HG03520 (cell line): ENCODE measurements around the gene INSR.

ENCODE experiments used
- ATAC-seq: cut with Tn5 transposase; IDR thresholded peaks from one replicate; pipeline ENCODE4 v1.9.1; 2021; ENCODE audit warnings: mild to moderate bottlenecking, moderate library complexity; ENCODE audit not compliant: unreplicated experiment

Gene INSR

DNA sequence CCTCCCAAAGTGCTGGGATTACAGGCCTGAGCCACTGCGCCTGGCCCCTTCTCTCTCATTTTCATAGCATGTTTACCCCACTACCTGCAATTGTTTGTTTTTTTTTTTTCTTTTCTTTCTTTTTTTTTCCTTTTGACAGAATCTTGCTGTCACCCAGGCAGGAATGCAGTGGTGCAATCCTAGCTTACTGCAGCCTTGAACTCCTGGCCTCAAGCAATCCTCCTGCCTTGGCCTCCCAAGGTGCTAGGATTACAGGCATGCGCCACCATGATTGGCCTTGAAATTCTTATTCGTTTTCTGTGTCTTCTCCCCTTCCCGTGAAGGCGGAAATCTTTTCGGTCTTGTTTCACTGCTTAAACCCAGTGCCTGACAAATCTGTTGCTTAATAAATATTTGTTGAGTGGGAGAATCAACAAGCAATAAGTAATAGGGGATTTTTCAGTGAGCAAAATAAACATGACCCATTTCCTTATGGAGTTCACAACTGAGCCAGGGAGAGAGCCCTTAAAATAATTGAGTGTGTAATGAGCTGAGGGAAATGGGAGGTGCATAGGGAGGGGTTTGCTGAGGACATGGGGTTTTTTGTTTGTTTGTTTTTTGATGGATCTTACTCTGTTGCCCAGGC, 1.8 kb upstream of the INSR start:
- no peak for ATAC-seq

DNA sequence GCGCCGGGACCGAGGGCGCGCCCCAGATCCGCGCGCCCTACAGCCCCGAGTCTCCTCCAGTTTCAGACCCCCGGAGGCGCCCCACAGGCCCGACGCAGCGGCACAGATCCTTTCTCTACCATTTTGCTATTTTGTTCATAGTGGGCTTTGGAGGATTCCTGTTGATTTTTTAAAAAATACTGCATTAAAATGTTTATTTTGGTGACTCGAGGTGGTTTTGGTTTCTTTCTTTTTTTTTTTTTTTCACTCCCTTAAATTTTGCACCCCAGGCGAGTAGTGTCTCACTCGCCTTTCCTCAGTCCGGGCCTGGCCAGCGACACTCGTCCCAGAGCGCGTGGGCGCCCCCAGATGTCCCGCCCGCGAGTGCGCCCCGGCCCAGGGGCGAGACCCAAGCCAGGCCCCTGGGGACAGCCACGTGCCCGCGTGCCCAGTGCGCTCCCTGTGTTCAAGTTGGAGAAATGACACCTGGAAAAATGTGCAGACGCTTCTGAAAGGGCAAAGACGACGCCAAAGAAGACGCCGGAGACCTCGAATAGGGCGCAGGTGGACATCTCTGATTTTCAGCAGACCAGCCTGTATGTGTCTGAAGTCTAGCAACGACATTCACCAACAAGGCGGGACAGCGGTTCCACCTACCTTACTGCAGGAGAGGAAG, 471 bp upstream of the INSR start:
- no peak for ATAC-seq

DNA sequence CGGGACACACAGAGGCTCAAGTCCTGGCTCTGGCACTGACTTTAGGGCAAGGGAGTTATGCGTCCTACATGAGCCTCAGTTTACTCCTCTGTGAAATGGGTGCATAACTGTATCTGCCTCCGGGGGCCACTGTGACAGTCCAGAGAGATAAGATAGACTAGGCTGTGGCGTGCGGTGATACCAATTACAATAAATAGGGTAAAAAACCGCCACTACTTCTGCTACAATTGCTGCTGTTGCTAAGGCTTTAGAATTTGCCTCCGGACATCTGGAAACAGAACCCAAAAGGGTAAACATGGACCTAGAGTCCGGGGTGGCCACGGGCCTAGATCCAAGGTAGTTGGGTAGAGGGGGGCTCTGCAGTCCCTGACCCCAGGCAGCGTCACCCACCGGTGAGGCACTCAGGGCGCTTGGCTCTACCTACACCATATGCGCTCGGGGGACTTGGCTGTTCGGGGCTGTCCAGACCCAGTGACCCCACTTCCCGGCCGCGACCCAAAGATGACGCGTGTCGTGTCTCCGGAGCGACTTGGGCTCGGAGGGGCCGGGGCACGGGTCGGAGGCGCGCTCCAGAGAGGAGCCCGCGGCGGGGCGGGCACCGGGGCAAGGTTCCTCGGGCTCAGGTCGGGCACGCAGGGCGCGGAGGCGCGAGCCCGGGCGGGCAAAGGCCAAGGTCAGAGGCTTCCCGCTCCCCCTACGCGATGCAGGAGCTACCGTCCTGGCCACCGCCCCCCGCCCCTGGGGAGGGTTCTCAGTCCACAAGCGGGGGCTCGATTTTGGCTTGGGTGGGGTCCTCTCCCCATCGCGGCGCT, 1.1 kb downstream of the INSR start:
- no peak for ATAC-seq

DNA sequence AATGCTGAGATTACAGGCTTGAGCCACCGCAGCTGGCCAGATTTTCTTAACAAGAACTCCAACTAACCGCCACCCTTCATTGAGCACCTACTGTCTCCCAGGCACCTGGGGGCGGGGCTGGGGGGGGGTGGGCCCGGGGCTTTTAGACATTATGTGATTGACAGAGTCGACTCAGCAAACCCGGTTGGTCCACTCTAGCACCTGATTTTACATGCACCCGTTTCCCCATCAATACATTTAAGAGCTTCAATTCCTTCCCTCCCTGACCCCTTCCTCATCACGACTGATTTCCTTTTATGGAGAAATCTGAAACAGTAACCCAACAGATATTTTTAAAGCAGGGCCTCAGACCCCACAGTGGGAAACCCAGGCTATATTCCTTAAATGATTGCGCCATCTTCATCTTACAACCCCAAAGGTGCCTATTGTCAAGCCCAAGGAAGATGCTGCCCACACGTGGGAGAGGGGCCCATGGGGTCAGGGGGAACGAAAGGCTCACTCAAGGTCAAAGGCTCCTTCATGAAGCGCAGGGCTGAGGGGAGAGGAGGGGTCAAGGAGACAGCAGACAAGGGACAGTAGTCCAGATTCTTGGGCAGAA, 1.8 kb downstream of the INSR start:
- ATAC-seq, result no peak

DNA sequence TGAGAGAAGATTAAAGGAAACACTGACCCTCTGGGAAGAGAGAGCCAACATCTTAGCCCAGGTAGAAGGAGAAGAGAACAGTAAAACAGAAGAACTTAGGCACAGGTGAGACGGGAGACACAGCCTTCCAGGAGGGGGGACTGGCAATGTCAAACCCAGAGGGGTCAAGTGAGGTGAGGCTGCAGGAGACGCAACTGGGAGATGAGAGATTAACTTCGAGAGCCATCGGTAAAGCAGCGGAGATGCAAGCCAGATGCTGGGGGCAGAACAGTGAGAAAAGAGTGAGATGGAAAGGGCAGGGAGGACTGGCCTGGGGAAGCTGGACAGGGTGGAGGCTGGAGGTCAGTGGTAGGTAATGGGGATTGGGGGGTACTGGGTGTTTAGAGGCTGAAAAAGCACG, 5.2 kb downstream of the INSR start:
- no peak for ATAC-seq

DNA sequence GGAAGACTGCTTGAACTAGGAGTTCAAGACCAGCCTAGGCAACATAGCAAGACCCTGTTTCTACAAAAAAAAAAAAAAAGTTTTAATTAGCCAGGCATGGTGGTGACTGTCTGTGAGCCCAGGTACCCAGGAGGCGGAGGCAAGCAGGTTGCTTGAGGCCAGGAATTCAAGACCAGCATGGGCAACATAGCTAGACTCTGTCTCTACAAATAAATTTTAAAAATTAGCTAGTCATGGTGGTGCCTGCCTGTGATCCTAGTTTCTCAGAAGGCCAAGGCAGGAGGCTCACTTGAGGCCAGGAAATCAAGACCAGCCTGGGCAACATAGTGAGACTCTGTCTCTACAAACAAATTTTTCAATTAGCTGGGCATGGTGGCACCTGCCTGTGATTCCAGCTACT, 6.1 kb downstream of the INSR start:
- no peak for ATAC-seq

DNA sequence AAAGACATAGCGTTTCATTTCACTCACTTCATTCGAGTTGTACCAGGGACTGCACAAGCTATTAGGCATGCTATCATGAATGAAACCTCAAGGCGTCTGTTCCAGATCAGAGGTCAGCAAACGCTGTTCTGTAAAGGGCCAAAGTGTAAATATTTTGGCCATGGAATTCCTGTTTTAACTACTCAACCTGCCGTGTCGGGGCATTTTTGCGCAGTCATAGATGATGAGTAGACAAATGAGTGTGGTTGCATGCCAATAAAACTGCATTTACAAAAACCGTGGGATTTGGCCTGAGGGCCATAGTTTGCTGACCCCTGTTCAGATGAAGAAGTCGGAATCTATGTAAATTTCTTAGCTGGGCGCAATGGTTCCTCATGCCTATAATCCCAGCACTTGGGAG, 6.5 kb downstream of the INSR start:
- ATAC-seq, result no peak

DNA sequence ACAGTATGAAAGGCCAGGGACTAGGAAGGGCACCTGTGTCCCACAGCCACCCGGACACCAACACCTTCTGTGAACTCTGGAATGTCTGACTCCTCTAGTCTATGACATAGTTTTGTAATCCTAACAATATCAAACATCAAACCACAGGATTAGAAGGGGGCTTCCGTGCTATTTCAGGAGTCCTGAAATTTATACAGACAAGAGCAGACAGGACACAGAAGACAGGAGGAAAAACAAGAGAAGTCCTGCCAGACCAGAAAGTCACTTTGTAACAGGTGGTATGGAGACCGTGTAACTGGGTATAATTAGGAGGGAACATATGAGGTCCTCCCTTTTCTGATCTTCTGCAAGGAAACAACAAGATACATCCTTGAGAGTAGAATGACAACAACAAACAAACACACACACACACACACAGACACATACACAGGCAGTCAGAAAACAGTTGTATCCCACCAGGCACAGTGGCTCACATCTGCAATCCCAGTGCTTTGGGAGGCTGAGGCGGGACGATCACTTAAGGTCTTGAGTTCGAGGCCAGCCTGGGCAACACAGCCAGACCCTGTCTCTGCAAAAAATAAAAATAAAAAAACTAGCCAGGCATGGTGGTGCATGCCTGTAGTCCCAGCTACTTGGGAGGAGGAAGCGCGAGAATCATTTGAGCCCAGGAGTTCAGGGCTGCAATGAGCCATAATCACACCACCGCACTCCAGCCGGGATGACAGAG, 13.1 kb downstream of the INSR start:
- no peak for ATAC-seq

DNA sequence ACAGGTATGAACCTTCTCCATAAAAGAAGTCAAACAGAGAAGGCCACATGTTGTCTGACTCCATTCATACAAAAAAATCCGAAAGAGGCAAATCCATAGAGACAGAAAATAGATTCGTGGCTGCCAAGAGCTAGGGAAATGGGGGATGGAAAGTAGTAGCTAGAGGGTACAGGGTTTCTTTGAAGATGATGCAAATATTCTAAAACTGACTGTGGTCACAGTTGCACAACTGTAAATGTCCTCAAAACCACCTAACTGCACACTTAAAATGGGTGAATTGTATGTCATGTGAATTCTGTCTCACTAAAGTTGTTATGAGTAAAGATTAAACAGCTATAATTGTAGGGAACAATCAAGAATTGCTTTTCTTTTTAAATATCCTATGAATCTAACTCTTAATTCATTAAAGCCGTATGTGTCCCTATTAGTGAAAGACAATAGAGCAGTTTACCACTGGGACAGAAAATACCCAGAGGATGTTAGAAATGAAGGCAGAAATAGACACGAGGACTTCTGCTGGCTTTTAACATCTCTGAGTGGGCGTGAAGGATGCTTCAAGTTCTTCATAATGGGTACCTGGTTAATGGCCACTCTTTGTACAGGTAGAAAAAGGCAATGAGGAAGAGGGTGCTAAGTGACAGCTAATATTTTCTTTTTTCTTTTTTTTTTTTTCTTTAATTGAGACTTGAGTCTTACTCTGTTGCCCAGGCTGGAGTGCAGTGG, 21.2 kb downstream of the INSR start:
- ATAC-seq, result no peak

DNA sequence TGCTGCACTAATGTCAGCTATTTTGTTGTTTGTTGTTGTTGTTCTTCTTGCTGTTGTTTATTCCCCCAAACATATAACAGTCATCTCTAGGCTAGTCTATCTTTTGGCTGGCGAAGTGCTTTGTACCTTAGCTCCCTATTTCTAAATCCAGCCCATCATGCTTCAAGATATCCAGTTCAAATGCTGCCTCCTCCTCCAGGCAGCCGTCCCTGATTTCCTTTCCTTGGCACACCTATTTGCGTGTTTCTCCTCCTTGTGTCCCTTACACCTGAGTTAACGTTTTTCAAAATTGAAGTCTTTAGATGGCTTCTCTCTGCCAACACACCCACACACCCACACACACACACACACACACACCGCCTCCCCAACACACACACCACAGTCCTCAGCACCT, 25.5 kb downstream of the INSR start:
- ATAC-seq, result no peak

DNA sequence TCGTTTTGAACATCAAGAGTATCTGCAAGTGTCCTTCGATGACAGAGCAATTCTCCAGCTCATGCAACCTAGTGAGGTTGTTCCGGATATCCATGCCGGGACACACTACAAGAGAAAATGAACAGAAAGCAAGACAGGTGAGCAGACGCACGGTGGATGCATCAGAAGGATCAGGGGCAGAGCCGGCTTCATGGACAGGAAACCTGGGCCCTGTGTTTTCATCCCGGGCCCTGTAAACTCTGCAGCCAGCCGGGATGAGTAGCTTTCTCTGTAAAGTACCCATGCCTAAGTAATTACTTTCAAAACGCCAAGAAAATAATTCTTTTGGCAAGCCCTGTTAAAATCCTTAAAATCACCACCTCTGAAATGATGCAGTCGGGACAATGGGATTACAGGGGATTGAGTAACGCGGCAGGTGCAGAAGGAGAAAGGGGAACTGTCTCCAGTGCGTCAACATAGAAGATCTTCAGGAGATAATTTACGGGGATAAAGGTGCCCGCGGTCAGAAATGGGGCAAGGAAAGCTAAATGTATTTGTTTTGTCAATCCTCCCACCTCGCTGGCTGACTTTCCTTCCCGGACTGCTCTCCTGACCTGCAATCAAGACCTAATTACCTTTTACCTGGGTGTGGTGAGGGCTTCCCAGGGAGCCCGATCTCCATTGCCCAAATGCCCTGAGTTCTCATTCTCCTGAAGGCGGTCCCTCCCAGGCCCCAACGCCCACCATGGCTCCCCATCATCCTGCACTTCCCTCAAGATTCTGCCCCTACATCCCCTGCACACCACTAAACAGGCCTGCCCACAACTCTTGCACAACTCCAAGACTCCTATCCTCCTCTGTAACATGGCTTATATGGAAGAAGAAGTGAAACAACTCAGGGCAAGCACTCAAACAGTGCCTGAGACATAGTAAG, 26.2 kb downstream of the INSR start:
- ATAC-seq, result no peak

DNA sequence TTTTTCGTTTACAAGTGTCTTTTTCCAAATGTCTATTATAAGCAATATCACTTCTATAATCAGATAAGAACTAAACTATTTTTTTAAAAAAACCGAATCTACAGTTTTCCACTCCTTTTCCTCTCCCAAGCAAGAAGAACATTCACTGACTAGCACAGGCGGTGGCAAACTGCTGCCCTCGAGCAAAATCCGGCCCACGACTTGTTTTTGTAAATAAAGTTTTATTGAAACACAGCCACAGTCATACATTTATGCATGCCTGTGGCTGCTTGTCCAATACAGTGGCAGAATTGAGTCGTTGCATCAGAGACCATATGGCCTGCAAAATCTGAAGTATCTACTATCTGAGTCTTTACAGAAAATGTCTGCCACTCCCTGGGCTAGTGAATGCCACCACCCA, 27.4 kb downstream of the INSR start:
- ATAC-seq, result no peak

DNA sequence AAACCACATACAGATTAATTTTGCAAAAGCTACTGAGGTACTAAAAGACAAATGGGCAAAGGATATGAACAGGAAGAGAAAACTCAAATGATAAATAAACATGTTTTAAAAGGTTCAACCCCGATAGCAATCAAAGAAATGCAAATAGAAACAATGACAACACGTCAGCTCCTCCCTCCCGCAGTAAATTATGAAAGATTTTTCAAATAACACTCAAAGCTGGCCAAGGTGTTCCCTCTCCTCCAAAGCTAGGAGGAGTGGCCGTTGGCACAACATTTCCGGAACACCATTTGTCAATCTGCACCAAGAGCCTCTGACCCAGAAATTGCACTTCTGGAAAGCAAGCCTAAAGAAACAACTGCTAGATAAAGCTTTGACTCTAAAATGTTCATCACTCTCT, 28.3 kb downstream of the INSR start:
- no peak for ATAC-seq

DNA sequence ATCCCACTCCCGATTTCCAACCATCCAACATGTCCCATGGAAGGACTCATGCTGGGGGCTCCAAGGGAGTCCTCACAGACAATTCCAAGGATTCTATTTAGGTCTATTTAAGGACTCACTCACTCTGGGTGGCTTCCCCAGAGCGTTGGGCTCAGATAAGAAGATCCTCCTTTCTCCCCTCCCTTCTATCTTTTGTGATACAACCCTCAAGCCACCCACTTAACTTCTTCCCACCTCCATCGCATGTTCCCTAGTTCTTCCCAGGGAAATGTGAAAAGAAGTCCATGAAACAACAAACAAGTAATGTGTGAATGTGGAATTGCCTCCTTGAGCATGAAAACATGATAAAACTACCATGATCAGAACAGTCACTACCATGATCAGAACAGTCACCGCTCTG, 29.4 kb downstream of the INSR start:
- ATAC-seq, result no peak

DNA sequence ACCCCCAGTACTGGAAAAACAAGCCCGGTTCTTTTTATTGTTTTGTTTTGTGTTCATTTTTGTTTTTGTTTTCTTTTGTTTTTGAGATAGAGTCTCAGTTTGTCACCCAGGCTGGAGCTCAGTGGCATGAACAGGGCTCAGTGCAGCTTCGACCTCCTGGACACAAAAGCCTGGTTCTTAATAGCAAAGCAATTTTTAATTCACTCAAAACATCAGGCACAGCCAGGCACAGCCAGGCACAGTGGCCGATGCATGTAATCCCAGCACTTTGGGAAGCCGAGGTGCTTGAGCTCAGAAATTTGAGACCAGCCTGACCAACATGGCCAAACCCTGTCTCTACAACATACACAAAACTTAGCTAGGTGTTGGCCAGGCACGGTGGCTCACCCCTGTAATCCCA, 30.7 kb downstream of the INSR start:
- no peak for ATAC-seq

DNA sequence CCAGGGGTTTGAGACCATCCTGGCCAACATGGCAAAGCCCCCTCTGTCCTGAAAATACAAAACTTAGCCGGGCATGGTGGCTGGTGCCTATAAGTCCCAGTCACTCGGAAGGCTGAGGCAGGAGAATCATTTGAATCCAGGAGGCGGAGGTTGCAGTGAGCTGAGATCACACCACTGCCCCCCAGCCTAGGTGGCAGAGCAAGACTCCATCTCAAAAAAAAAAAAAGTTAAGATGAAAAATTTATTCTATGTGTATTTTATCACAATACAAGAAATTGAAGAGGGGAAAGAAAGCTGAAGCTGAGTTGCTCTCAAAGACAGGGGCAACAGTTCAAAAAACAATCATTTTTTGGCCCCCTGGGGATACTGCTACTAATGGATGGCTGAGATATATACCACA, 31.1 kb downstream of the INSR start:
- ATAC-seq, result no peak

DNA sequence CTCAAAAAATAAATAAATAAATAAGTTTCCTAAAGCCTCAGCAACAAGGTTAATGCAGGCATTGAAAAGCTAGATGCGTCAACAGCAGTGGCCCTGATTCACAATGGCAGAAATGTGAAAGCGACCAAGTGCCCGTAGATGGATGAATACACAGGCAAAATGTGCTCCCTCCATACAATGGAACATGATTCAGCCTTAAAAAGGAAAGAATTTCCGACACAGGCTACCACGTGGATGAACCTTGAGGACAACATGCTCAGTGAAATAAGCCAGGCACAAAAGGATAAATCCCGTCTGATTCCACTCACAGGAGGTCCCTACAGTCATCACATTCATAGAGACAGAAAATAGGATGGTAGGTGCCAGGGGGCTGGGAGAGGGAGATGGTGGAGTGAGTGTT, 31.7 kb downstream of the INSR start:
- no peak for ATAC-seq

DNA sequence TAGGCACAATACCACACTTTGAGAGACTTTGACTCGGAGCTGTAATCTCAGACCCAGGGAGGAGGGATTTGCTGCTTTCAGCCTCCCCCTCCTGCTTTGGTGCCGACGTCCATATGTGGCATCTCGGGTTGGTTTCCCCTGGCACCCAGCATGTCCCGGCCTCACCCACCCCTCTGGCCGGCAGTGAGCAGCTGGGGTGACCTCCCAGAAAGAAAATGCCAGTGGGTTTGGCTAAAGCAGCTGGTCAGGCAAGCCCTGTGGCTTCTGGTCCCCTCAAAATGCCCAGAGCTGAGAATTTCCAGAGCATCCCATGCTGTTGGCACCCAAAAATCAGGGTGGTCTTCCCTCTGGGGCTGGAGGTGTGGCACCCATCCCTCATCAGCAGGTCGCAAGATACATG, 34.1 kb downstream of the INSR start:
- no peak for ATAC-seq

DNA sequence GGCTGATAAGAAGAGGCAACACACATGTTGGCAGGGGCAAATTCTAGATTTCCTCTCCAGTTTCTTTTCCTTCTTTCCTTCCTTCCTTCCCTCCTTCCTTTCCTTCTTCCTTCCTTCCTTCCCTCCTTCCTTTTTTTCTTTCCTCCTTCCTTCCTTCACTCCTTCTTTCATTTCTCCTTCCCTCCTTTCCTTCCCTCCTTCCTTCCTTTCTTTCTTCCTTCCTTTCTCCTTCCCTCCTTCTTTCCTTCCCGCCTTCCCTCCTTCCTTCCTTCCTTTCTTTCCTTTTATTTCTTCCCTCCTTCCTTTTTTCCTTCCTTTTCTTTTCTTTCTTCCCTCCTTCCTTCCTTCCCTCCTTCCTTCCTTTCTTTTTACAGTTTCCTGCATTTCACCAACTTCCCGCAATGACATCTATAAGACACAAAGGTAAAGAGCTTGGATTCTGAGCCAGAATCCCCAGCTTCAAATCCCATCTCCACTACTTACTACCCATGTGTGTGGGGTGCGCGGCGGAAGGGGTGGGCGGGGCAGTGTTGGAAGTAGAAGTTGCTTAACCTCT, 35.3 kb downstream of the INSR start:
- no peak for ATAC-seq
